Naive thymus-derived CD8-positive, alpha-beta T cell (primary cell): ENCODE results near the gene SUPT20H. TPM values are rescaled to one million over a fixed set of nuclear protein-coding genes. Genes with fewer than 3 reads are reported as not detected.
A peak's percentile ranks its signal among the peaks of the same experiment; 100 is the strongest.

ENCODE experiments used
- ATAC-seq, 2 donors: fragments of 150-1000 bp; cut with Tn5 transposase in 1 of 2; sonication (Bioruptor Pico), chemical (Tn5 transposase) in 1 of 2; 1 replicate in 1 of 2; 2 replicates in 1 of 2; pipeline ENCODE4 v1.10.0; 2021; ENCODE audit warnings: mild to moderate bottlenecking in 2 of 2, moderate library complexity in 2 of 2
- POLR2A ChIA-PET: fragments of 350-600 bp; sonication (Branson Sonifier 250); formaldehyde crosslinking; loops from one replicate; lab custom pipeline; 2021; ENCODE audit warnings: antibody characterized with exemption; lab: Charles Lee
- DNase-seq, 10 donors: peaks; one replicate each; pipeline versions ENCODE4 v3.0.0 to v3.0.0-alpha.2; 2020 to 2022
- H3K27ac Mint-ChIP-seq, 10 donors: one replicate each; pipeline ENCODE4 v1.8.0; 2020 to 2022; ENCODE audit warnings: mild to moderate bottlenecking in 10 of 10, mixed read lengths in 10 of 10, moderate library complexity in 4 of 10, inconsistent platforms in 1 of 10
- H3K27me3 Mint-ChIP-seq, 5 donors: one replicate each; pipeline ENCODE4 v1.8.0; 2021 to 2022; ENCODE audit warnings: mixed read lengths in 5 of 5
- H3K36me3 Mint-ChIP-seq, 3 donors: one replicate each; pipeline ENCODE4 v1.8.0; 2020 to 2022; ENCODE audit warnings: mixed read lengths in 3 of 3, mild to moderate bottlenecking in 2 of 3, inconsistent platforms in 1 of 3
- H3K4me1 Mint-ChIP-seq, 4 donors: one replicate each; pipeline ENCODE4 v1.8.0; 2021 to 2022; ENCODE audit warnings: mixed read lengths in 4 of 4
- H3K4me3 Mint-ChIP-seq, 10 donors: one replicate each; pipeline ENCODE4 v1.8.0; 2020 to 2022; ENCODE audit warnings: mild to moderate bottlenecking in 10 of 10, mixed read lengths in 10 of 10, moderate library complexity in 6 of 10, inconsistent platforms in 1 of 10
- H3K9me3 Mint-ChIP-seq, 9 donors: one replicate each; pipeline ENCODE4 v1.8.0; 2020 to 2022; ENCODE audit warnings: mixed read lengths in 9 of 9, mild to moderate bottlenecking in 3 of 9, inconsistent platforms in 1 of 9, moderate library complexity in 1 of 9
- polyA plus RNA-seq, 3 donors: library from polyadenylated mRNA; unstranded; fragments of 300-500 nt; fragmentation: Illumina TruSeq; gene quantifications; one replicate each; pipeline ENCODE4 v1.2.3, GENCODE V29; 2021
- total RNA-seq, 8 experiments: library from RNA in 2 of 8; stranded (reverse) in 2 of 8; gene quantifications; one replicate each; pipeline ENCODE4 v1.2.3 and lab custom pipeline; 2021 to 2026

Gene SUPT20H
- total and polyA plus RNA-seq, 5 experiments from 2014 or later: 45.4 to 119 (median 59.1) TPM

DNA sequence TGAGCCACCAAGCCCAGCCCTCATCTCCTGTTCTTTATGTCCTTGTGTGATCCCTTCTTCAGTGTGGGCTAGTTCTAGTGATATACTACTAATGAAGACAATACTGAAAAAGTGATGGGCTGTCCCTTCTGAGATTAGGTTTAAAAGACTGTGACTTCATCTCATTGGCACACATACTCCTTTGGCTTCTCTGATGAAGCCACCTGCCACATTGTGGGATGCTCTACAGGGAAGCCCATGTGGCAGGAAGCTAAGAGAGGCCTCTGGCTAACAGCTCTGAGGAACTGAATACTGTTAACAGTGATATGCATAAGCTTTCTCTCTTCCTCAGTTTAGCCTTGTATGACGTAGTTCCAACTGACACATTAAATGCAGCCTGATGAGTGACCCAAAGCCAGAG is 32.3 kb upstream of the SUPT20H start:
- Mint-ChIP-seq H3K36me3 (no peaks in the 10 kb centered on the region), H3K9me3 (no peaks in the 10 kb centered on the region), H3K27me3 (peaks cover 0 to 13% (median 6%) of the 10 kb centered on the region in 5 donors), H3K4me3 (no peak overlapping the region), H3K4me1 (no peaks in the 10 kb centered on the region), H3K27ac (no peak overlapping the region)
- POLR2A ChIA-PET: no interaction called here
- DNase-seq: no peak
- ATAC-seq: no peak

DNA sequence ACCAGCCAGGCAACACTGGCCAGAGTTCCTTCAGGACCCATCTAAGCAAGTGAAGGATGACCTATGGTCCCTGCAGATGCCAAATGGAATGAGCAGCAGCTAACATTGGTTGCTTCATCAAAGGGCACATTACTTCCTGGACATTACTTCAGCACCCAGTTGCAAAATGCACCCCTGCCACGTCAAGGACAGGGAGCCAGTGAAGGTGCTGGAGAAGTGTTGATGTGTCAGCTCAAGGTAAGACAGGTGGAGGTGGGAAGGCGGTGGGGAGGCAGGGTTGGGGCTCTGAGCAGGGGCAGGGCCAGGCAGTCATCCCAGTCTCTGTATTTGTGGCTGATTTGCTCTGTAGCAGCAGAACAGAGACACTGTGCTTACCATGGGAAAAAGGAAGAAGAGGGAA is 31.4 kb upstream of the SUPT20H start:
- DNase-seq (no peak), ATAC-seq (no peak)
- POLR2A ChIA-PET: no interaction called here
- no peak overlapping the region for H3K27ac Mint-ChIP-seq
- H3K4me1 Mint-ChIP-seq: no peaks in the 10 kb centered on the region
- no peaks in the 10 kb centered on the region for H3K9me3 Mint-ChIP-seq
- no peak overlapping the region for H3K4me3 Mint-ChIP-seq
- H3K36me3 Mint-ChIP-seq: no peaks in the 10 kb centered on the region
- peaks cover 0 to 16% (median 5%) of the 10 kb centered on the region in 5 donors for H3K27me3 Mint-ChIP-seq

DNA sequence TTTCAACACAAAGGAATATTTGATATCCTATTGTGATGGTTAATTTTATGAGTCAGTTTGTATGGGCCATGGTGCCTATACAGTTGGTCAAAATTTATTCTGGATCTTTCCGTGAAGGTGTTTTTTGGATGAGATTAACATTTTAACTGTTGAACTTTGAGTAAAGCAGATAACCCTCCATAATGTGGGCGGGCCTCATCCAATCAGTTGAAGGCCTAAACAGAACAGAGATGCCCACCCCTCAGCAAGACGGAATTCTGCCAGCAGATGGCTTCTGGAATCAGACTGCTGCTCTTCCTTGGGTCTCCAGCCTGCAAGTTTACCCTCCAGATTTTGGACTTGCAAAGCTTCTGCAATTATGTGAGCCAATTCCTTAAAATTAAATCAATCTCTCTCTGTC is 30.0 kb upstream of the SUPT20H start:
- H3K9me3 Mint-ChIP-seq: no peaks in the 10 kb centered on the region
- ATAC-seq: no peak
- H3K4me1 Mint-ChIP-seq: no peaks in the 10 kb centered on the region
- peaks cover 0 to 16% (median 5%) of the 10 kb centered on the region in 5 donors for H3K27me3 Mint-ChIP-seq
- POLR2A ChIA-PET: no interaction called here
- no peaks in the 10 kb centered on the region for H3K36me3 Mint-ChIP-seq
- DNase-seq: no peak
- no peak overlapping the region for H3K4me3 Mint-ChIP-seq
- H3K27ac Mint-ChIP-seq: no peak overlapping the region

DNA sequence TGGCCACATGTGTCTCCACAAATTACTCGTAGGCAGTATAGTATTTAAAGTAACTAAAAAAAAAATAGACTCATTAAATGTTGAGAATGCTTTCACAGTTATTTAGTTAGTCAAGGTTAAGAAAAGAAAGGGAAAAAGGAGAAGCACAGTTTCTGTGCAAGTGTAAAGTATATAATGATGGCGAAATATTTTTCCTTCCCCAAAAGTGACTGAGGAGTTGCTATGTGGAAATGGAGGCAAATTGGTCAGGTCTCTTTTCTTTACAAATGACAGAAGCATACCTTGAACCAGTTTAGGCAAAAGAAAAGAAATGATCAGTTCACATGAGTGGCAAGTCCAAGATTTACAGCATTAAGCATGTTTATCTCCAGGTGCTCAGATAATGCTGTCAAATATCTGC is 28.0 kb upstream of the SUPT20H start:
- ATAC-seq (no peak), DNase-seq (no peak)
- Mint-ChIP-seq H3K27ac (peak overlapping the region in 1 of 10 donors; percentile 8), H3K27me3 (peaks cover 2 to 11% (median 5%) of the 10 kb centered on the region in 5 donors), H3K9me3 (no peaks in the 10 kb centered on the region), H3K4me3 (no peak overlapping the region), H3K36me3 (no peaks in the 10 kb centered on the region), H3K4me1 (no peaks in the 10 kb centered on the region)
- POLR2A ChIA-PET: no interaction called here

DNA sequence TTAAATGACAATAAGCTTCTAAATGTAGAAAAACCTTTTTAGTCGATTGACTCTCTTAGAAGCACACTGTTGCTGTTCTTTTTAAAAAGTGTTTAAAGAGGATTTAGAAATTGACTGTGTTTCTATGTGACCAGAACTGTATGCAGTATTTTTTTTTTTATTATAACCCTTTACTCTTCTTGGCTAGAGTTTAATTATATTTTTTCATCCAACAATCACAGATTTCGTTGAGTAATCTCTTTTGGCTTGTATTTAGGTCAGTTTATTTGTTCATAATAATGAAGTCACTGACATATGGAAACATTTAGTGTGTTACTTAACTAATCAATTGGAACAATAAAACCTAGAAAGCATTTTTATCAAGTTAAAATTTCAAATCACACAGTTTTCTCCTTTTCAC is 26.1 kb upstream of the SUPT20H start:
- no peaks in the 10 kb centered on the region for H3K4me1 Mint-ChIP-seq
- peaks cover 4 to 14% (median 6%) of the 10 kb centered on the region in 5 donors for H3K27me3 Mint-ChIP-seq
- no peak for ATAC-seq
- POLR2A ChIA-PET: no interaction called here
- H3K9me3 Mint-ChIP-seq: no peaks in the 10 kb centered on the region
- H3K27ac Mint-ChIP-seq: no peak overlapping the region
- no peak overlapping the region for H3K4me3 Mint-ChIP-seq
- no peaks in the 10 kb centered on the region for H3K36me3 Mint-ChIP-seq
- DNase-seq: no peak

DNA sequence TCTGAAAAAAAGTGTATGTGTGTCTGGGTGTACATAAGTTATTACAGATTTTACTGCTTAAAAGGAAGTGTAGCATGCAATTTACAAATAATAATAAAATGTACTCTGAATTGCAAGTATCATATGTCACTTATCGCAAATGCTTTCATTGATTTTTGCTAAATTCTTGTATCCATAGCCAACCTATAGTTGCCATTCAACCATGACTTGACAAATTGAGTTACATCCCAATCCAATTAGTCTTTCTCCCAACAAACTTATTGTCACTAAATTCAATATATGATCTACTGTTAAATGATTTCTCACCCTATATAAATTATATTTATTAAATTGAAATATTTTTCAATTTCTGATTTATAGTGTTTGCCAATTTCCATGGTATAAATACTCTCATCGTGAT is 17.3 kb upstream of the SUPT20H start:
- POLR2A ChIA-PET: no interaction called here
- H3K27me3 Mint-ChIP-seq: peaks cover 0 to 7% (median 2%) of the 10 kb centered on the region in 5 donors
- no peaks in the 10 kb centered on the region for H3K9me3 Mint-ChIP-seq
- H3K4me3 Mint-ChIP-seq: no peak overlapping the region
- no peaks in the 10 kb centered on the region for H3K4me1 Mint-ChIP-seq
- H3K36me3 Mint-ChIP-seq: no peaks in the 10 kb centered on the region
- DNase-seq (no peak), ATAC-seq (no peak)
- H3K27ac Mint-ChIP-seq: no peak overlapping the region

DNA sequence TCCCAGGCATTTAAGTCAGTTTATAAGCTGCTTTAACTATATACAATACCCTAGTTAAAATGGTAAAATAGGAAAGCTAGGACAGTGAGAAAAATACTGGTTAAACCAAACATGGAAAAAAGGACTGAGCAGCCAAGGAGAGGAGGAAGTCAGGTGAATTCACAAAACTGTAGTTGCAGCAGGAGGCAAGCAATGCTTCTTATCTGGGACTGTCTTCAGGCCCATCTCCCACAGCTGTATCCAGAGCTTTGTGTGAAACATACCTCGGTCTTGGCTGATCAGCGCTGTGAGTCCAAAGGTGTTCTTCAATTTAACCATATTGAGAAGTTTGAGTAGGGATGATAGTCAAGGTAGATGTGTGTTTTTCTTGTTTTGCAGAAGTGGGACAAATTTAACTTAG is 15.7 kb upstream of the SUPT20H start:
- no peak for DNase-seq
- H3K4me1 Mint-ChIP-seq: no peaks in the 10 kb centered on the region
- H3K27me3 Mint-ChIP-seq: peaks cover 0 to 7% (median 2%) of the 10 kb centered on the region in 5 donors
- no peaks in the 10 kb centered on the region for H3K9me3 Mint-ChIP-seq
- no peak overlapping the region for H3K27ac Mint-ChIP-seq
- no peak for ATAC-seq
- no peak overlapping the region for H3K4me3 Mint-ChIP-seq
- POLR2A ChIA-PET: no interaction called here
- no peaks in the 10 kb centered on the region for H3K36me3 Mint-ChIP-seq

DNA sequence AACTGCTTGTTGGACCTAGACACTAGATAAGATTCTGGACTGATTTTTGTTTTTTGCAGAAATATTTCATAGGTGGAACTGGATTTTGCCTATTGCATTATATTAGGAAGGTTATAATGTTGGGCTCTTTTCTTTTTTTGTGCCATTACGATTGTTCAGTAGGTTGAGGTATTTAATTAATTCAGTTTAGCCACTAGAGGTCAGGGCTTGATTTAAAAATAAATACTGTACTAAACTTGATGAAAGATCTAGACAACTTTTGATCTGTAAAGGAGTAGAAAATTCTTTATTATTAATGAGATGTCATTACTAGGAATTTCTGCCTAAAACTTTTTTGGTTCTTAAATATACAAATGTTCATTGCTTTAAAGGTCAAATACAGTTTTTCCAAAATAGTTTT is 15.2 kb upstream of the SUPT20H start:
- no peaks in the 10 kb centered on the region for H3K36me3 Mint-ChIP-seq
- DNase-seq (peak in 3 of 10 donors; percentile 13 to 25 (median 20)), ATAC-seq (no peak)
- no peaks in the 10 kb centered on the region for H3K4me1 Mint-ChIP-seq
- H3K4me3 Mint-ChIP-seq: no peak overlapping the region
- POLR2A ChIA-PET: no interaction called here
- H3K9me3 Mint-ChIP-seq: no peaks in the 10 kb centered on the region
- H3K27me3 Mint-ChIP-seq: peaks cover 0 to 7% (median 2%) of the 10 kb centered on the region in 5 donors
- peak overlapping the region in 1 of 10 donors; percentile 43 for H3K27ac Mint-ChIP-seq

DNA sequence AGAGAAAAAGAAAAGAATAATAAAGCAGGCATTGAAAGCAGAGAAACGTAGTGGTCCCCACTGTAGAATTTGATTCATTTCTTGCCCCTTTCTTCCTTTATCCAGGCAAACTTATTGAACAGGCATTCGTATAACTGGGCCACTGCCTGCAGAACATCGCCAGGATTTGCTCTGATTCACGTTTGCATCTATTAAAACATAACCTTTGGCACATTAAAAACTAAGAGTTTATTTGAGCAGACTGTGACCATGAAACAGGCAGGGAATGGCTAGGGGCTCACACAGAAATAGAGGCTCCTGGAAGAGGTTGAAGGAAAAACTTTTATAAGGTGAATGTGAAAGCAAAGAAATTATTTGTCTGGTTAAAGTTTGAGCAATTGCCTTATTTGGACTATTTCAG is 12.5 kb upstream of the SUPT20H start:
- POLR2A ChIA-PET: no interaction called here
- Mint-ChIP-seq H3K27me3 (peaks cover 0 to 7% (median 0%) of the 10 kb centered on the region in 5 donors), H3K9me3 (no peaks in the 10 kb centered on the region), H3K27ac (no peak overlapping the region), H3K36me3 (no peaks in the 10 kb centered on the region), H3K4me3 (no peak overlapping the region), H3K4me1 (no peaks in the 10 kb centered on the region)
- ATAC-seq (no peak), DNase-seq (no peak)

DNA sequence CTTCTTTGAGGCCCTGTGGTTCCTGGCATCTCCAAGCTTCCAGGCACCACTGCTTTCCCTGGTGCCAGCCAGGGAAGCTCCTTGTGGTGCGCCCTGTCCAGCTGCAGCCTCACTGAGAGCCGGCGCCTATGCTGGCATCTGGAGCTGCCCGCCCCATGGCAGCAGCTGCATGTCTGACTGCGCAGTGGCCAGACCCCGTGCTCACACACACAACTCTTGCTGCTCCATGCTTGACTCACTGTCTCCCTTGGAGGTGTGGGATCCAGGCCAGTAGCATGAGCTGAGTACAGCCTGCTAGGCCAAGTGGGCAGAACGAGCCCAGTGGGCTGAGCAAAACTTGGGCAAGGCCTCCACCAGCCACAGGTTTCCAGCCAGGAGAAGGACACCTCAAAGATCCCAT is 11.5 kb upstream of the SUPT20H start:
- ATAC-seq (no peak), DNase-seq (no peak)
- POLR2A ChIA-PET: no interaction called here
- Mint-ChIP-seq H3K4me1 (no peaks in the 10 kb centered on the region), H3K9me3 (no peaks in the 10 kb centered on the region), H3K4me3 (no peak overlapping the region), H3K27ac (no peak overlapping the region), H3K27me3 (peaks cover 0 to 11% (median 5%) of the 10 kb centered on the region in 5 donors), H3K36me3 (no peaks in the 10 kb centered on the region)

DNA sequence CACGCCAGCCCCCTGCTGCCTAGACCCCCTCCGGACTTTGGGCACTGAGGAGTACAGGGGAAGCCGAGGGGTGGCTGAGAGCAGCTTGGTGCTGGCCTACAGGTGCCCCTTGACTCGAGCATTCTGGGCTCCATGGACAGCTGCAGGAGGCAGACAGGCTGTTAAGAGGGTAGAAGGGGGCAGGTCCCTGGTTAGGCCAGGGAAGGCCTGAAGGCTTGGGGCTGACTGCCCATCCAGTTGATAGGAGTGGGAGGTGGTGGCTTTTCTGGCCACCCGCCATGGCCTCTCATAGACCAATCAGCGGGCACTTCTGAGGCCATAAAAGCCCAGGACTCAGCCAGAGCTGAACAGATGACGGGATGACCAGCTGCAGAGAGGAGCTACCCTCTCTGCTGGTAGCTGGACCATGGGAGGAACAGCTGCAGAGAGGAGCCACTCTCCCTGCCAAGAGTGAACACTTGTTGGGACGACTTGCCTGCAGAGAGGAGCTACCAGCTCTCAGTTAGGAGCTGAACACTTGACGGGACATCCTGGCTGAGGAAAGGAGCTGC is 10.7 kb upstream of the SUPT20H start:
- Mint-ChIP-seq H3K4me1 (no peaks in the 10 kb centered on the region), H3K27ac (no peak overlapping the region), H3K9me3 (no peaks in the 10 kb centered on the region), H3K4me3 (no peak overlapping the region), H3K27me3 (peaks cover 0 to 11% (median 5%) of the 10 kb centered on the region in 5 donors), H3K36me3 (no peaks in the 10 kb centered on the region)
- ATAC-seq (no peak), DNase-seq (no peak)
- POLR2A ChIA-PET: no interaction called here

DNA sequence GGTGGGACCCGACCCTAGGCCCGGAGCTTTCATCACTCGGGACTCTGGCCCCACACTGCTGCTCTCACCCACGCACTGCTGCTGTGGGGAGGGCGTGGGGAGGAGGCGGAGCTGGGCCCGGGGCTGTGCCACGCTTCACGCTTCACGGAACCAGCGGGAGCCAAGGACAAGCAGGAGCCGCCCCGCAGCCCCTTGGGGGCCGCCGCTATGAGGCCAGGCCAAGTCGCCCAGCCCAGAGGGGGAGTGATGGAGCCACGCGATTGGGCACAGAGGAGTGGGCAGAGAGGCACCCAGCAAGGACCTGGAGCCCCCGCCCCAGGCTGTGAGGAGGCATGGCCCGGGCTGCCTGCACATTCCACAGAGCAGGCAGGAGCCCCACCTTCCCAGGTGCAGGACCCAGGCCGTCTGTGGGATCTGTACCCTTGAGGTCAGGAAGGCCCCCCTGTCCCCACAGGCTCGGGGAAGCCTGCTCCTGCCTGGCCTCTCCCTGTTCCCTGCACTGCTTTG is 10.2 kb upstream of the SUPT20H start:
- H3K4me1 Mint-ChIP-seq: no peaks in the 10 kb centered on the region
- H3K9me3 Mint-ChIP-seq: no peaks in the 10 kb centered on the region
- POLR2A ChIA-PET: no interaction called here
- H3K4me3 Mint-ChIP-seq: no peak overlapping the region
- peaks cover 0 to 13% (median 5%) of the 10 kb centered on the region in 5 donors for H3K27me3 Mint-ChIP-seq
- ATAC-seq (no peak), DNase-seq (no peak)
- no peaks in the 10 kb centered on the region for H3K36me3 Mint-ChIP-seq
- no peak overlapping the region for H3K27ac Mint-ChIP-seq

DNA sequence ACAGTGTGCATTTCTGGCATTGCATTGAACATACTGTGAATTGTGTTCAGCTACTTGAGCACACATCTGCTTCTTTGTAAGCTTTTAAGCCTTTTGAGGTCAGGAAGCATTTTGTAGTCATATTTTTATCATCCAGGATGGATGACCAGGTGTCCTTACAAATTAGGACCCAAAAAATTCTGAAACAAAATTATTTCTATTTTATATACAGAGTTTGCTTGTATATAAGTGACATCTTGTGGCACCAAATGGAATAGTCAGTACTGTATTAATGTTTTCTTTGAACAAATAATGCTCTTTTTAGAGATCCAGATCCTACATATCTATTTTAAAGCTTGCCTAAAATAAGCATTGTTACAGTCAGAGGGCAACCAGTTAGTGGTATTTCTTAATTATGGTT is 9.5 kb upstream of the SUPT20H start:
- no peak for ATAC-seq
- Mint-ChIP-seq H3K27me3 (peaks cover 0 to 12% (median 5%) of the 10 kb centered on the region in 5 donors), H3K4me1 (no peaks in the 10 kb centered on the region), H3K27ac (no peak overlapping the region), H3K9me3 (no peaks in the 10 kb centered on the region), H3K36me3 (peaks cover 0 to 1% (median 0%) of the 10 kb centered on the region in 3 donors), H3K4me3 (no peak overlapping the region)
- POLR2A ChIA-PET: no interaction called here
- DNase-seq: peak in 1 of 10 donors; percentile 2

DNA sequence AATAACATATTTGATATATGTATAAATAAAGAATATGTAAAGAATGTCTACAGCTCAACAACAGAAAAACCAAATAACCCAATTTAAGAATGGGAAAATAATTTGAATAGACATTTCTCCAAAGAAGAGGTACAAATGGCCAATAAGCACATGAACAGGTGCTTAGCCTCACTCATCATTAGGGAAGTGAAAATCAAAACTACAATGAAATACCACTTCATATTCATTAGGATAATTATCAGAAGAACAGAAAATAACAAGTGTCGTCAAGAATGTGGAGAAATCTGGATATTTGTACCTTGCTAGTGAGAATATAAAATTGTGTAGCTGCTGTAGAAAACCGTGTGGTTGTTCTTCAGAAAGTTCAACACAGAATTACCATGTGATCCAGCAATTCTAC is 8.4 kb upstream of the SUPT20H start:
- Mint-ChIP-seq H3K27ac (peak overlapping the region in 1 of 10 donors; percentile 34), H3K36me3 (peaks cover 0 to 1% (median 0%) of the 10 kb centered on the region in 3 donors), H3K4me3 (no peak overlapping the region), H3K4me1 (no peaks in the 10 kb centered on the region), H3K9me3 (no peaks in the 10 kb centered on the region), H3K27me3 (peaks cover 0 to 7% (median 3%) of the 10 kb centered on the region in 5 donors)
- DNase-seq (no peak), ATAC-seq (no peak)
- POLR2A ChIA-PET: no interaction called here
